Lung (tissue), 12 donors: ENCODE results near the gene PPP1R9B. TPM values are rescaled to one million over a fixed set of nuclear protein-coding genes. Genes with fewer than 3 reads are reported as not detected.

ENCODE experiments used
- ATAC-seq: fragments of 200-7000 bp; cut with Tn5 transposase; one replicate; pipeline ENCODE4 v1.9.1; 2020; ENCODE audit warnings: moderate number of reproducible peaks; ENCODE audit not compliant: insufficient read depth, low FRiP score
- DNase-seq, 3 donors: peaks; one replicate each; pipeline ENCODE4 v3.0.0-alpha.2; 2013 to 2017
- H3K27ac ChIP-seq, 2 donors: one replicate each; pipeline ENCODE4 v1.5.1; 2013; ENCODE audit warnings: mild to moderate bottlenecking in 2 of 2, moderate library complexity in 2 of 2, control low read depth in 1 of 2, inconsistent platforms in 1 of 2, low read depth in 1 of 2, low read length in 1 of 2
- H3K27me3 ChIP-seq, 3 donors: one replicate each; pipeline ENCODE4 v1.5.1; 2013; ENCODE audit warnings: low read length in 2 of 3; ENCODE audit not compliant: control insufficient read depth in 3 of 3, insufficient read depth in 3 of 3
- H3K36me3 ChIP-seq, 4 donors: one replicate each; pipeline ENCODE4 v1.5.1; 2013; ENCODE audit warnings: low read length in 4 of 4, mild to moderate bottlenecking in 1 of 4, moderate library complexity in 1 of 4; ENCODE audit not compliant: control insufficient read depth in 4 of 4, insufficient read depth in 4 of 4
- H3K4me1 ChIP-seq, 5 donors: one replicate each; pipeline ENCODE4 v1.5.1; 2013; ENCODE audit warnings: low read length in 5 of 5, mild to moderate bottlenecking in 2 of 5, moderate library complexity in 1 of 5; ENCODE audit not compliant: control insufficient read depth in 5 of 5, insufficient read depth in 5 of 5
- H3K4me3 ChIP-seq: one replicate; pipeline ENCODE4 v1.5.1; 2013; ENCODE audit warnings: mild to moderate bottlenecking, control low read depth, moderate library complexity
- H3K9ac ChIP-seq, 2 donors: one replicate each; pipeline ENCODE4 v1.5.1; 2013; ENCODE audit warnings: low read length in 2 of 2, control low read depth in 1 of 2; ENCODE audit not compliant: insufficient read depth in 1 of 2
- H3K9me3 ChIP-seq, 4 donors: one replicate each; pipeline ENCODE4 v1.5.1; 2013; ENCODE audit warnings: low read length in 3 of 4, mild to moderate bottlenecking in 1 of 4, moderate library complexity in 1 of 4; ENCODE audit not compliant: control insufficient read depth in 4 of 4, insufficient read depth in 3 of 4
- CTCF ChIP-seq: IDR thresholded peaks from 2 replicates; pipeline ENCODE4 v1.5.1; 2012; ENCODE audit warnings: mild to moderate bottlenecking; ENCODE audit errors: control extremely low read depth, extremely low read depth
- WGBS, 2 donors: extraction: QIAGEN DNeasy Blood & Tissue Kit; methylation state at CpG; one replicate each; pipeline ENCODE4 v1.1.7; 2013; 5-methylcytosine and 5-hydroxymethylcytosine counted together
- polyA plus RNA-seq, 2 donors: library from polyadenylated mRNA; stranded (reverse); fragments of 200-250 nt; gene quantifications; one replicate each; pipeline ENCODE4 v1.2.1, GENCODE V29; 2013
- total RNA-seq, 2 donors: library from RNA; depleted of rRNA in 1 of 2; stranded (reverse); fragments of >200 nt in 1 of 2; gene quantifications; one replicate each; pipeline ENCODE4 v1.2.1, GENCODE V29; 2014 to 2021
- donor health status: control.
- donor health status: control.
- donor health status: Bipolar disorder and iron deficiency.
- donor health status: healthy.
- donor health status: DM: yes; HTN: yes; CAD: no.

PPP1R9B gene
- total and polyA plus RNA-seq, 4 donors: 31.7 to 77.4 (median 49.8) TPM

GRCh38 chr17:50192144-50192617 lies 41.7 kb upstream of the PPP1R9B start:
- no peak overlapping the region for H3K27ac ChIP-seq
- 78% methylated on average over 4 of the region's 4 CpGs for WGBS, 2 donors
- ATAC-seq: no peak

GRCh38 chr17:50191359-50192143 lies 41.1 kb upstream of the PPP1R9B start:
- 85 to 86% methylated on average over 21 of the region's 21 CpGs for WGBS, 2 donors
- Histone ChIP-seq H3K9ac (no peak overlapping the region), H3K27me3 (no peaks in the 10 kb centered on the region), H3K4me3 (no peak overlapping the region), H3K36me3 (peaks cover 4 to 87% (median 53%) of the 10 kb centered on the region in 4 donors), H3K4me1 (peaks cover 0 to 21% (median 0%) of the 10 kb centered on the region in 5 donors), H3K27ac (no peak overlapping the region), H3K9me3 (no peaks in the 10 kb centered on the region)
- TF ChIP-seq CTCF: no peak
- no peak for ATAC-seq
- DNase-seq: no peak

More at GRCh38 chr17:50192144-50192617, 41.7 kb upstream of the PPP1R9B start:
- Histone ChIP-seq H3K36me3 (peaks cover 4 to 87% (median 52%) of the 10 kb centered on the region in 4 donors), H3K27me3 (no peaks in the 10 kb centered on the region), H3K9ac (no peak overlapping the region), H3K4me3 (no peak overlapping the region), H3K9me3 (no peaks in the 10 kb centered on the region), H3K4me1 (peaks cover 0 to 24% (median 0%) of the 10 kb centered on the region in 5 donors)
- DNase-seq: no peak
- no peak for TF ChIP-seq CTCF

- peaks cover 4 to 87% (median 49%) of the 10 kb centered on the region in 4 donors for H3K36me3 ChIP-seq
- ATAC-seq (no peak), DNase-seq (no peak)
- H3K4me1 ChIP-seq: peaks cover 0 to 21% (median 0%) of the 10 kb centered on the region in 5 donors
- H3K9ac ChIP-seq: no peak overlapping the region
- no peaks in the 10 kb centered on the region for H3K9me3 ChIP-seq
- H3K27ac ChIP-seq: no peak overlapping the region
- no peak overlapping the region for H3K4me3 ChIP-seq
- 90 to 94% methylated on average over 8 of the region's 8 CpGs for WGBS, 2 donors
- H3K27me3 ChIP-seq: no peaks in the 10 kb centered on the region
- no peak for TF ChIP-seq CTCF
Observed at GRCh38 chr17:50190603-50191358, 40.3 kb upstream of the PPP1R9B start.
